Prostate gland (tissue), 2 donors: ENCODE results near the gene DKC1.

ENCODE experiments used
- POLR2AphosphoS5 ChIP-seq: sonication (generic); formaldehyde crosslinking; IDR thresholded peaks from one replicate; pipeline ENCODE4 v1.6.1; 2017; ENCODE audit warnings: antibody characterized with exemption
- TF ChIP-seq, protein P1 (sequence below), 4 experiments: fragments of 200-600 bp in 2 of 4; fragments of 450-650 bp in 2 of 4; sonication (generic) in 2 of 4; IDR thresholded peaks; 1 replicate in 3 of 4; 2 replicates in 1 of 4; pipeline ENCODE4 v1.5.1; 2016 to 2019; ENCODE audit warnings: antibody characterized with exemption in 4 of 4, mild to moderate bottlenecking in 2 of 4, moderate library complexity in 2 of 4

DNA sequence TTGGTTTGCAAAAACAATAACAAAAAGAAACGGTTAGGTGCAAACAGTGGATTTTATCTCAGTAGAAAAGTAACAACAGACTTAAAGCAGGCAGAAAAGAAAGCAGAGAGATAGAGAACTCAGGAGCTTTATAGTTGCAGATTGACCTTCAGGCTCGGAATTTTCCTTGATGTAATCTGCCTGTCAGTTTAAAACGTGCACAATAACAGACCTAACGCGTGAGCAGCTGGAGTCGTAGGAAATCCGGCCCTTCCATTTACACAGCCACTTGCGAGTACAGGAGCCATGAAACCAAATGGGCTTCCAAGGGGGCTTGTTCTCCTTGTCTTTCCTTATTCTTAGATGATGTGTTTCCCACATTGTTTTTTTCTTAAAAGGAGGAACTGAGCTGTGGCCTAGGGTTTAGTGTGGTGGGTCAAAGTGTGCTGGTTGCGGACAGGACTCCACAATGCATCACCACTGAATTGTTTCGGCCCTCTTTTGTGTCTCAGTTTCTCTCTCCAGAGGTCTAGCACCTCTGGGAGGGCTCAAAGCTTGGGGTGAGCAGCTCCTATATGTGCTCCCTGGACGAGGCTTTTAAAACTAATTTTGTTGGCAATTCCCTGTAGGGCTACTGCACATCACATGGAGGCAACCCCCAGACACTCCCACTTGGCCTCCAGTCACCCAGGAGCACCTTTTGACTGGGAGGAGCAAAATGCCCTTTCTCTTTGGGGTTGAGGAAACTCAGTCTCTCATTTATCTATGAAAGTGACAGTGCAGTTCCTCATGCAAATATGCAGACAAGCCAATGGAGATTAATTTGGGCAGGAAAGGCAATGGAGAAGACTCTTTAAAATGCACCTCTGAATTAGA, 56.5 kb downstream of the DKC1 start:
- TF ChIP-seq, protein P1, sequence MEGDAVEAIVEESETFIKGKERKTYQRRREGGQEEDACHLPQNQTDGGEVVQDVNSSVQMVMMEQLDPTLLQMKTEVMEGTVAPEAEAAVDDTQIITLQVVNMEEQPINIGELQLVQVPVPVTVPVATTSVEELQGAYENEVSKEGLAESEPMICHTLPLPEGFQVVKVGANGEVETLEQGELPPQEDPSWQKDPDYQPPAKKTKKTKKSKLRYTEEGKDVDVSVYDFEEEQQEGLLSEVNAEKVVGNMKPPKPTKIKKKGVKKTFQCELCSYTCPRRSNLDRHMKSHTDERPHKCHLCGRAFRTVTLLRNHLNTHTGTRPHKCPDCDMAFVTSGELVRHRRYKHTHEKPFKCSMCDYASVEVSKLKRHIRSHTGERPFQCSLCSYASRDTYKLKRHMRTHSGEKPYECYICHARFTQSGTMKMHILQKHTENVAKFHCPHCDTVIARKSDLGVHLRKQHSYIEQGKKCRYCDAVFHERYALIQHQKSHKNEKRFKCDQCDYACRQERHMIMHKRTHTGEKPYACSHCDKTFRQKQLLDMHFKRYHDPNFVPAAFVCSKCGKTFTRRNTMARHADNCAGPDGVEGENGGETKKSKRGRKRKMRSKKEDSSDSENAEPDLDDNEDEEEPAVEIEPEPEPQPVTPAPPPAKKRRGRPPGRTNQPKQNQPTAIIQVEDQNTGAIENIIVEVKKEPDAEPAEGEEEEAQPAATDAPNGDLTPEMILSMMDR (IDR thresholded peaks at IDR 0.05) = no peak
- TF ChIP-seq POLR2AphosphoS5 = no peak
